GM12874 (cell line): ENCODE results near the gene ATXN7.

Source experiments
- TF ChIP-seq, protein P1 (sequence below): IDR thresholded peaks from 2 replicates; pipeline ENCODE4 v1.5.1; 2011; ENCODE audit warnings: low read depth, mild to moderate bottlenecking, control low read depth, low read length, moderate library complexity; ENCODE audit not compliant: insufficient read depth

ATXN7 gene

DNA sequence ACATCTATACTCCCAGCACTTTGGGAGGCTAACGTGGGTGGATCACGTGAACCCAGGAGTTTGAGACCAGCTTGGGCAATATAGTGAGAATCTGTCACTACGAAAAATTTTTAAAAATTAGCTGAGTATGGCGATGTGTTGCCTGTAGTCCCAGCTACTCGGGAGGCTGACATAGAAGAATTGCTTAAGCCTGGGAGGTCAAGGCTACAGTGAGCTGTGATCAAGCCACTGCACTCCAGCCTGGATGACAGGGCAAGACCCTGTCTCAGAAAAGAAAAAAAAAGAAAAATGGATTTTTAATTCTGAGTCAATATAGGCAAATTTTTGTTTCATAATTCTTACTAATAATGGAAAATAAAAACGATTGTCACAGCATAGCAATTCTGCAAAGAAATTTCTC lies 31.3 kb upstream of the ATXN7 start:
- TF ChIP-seq, protein P1, sequence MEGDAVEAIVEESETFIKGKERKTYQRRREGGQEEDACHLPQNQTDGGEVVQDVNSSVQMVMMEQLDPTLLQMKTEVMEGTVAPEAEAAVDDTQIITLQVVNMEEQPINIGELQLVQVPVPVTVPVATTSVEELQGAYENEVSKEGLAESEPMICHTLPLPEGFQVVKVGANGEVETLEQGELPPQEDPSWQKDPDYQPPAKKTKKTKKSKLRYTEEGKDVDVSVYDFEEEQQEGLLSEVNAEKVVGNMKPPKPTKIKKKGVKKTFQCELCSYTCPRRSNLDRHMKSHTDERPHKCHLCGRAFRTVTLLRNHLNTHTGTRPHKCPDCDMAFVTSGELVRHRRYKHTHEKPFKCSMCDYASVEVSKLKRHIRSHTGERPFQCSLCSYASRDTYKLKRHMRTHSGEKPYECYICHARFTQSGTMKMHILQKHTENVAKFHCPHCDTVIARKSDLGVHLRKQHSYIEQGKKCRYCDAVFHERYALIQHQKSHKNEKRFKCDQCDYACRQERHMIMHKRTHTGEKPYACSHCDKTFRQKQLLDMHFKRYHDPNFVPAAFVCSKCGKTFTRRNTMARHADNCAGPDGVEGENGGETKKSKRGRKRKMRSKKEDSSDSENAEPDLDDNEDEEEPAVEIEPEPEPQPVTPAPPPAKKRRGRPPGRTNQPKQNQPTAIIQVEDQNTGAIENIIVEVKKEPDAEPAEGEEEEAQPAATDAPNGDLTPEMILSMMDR, result no peak

DNA sequence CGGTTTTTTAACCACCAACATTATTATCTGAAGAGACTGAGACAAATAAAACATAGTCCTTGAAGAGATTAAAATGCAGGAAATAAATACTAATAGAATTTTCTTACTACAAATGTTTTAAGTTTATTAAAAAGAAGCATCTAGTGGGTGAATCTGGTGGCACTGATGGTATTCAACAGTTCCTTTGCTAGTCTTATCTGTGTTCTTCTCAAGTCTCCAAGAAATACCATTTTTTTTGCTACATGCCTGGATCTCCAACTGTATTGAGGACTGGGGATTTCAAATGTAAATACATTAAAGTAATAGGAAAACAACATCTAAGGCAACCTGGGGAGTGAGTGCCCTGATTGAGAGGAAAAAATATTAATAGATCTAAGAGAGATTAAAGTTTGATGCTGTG lies 22.0 kb upstream of the ATXN7 start:
- TF ChIP-seq, protein P1, result no peak

DNA sequence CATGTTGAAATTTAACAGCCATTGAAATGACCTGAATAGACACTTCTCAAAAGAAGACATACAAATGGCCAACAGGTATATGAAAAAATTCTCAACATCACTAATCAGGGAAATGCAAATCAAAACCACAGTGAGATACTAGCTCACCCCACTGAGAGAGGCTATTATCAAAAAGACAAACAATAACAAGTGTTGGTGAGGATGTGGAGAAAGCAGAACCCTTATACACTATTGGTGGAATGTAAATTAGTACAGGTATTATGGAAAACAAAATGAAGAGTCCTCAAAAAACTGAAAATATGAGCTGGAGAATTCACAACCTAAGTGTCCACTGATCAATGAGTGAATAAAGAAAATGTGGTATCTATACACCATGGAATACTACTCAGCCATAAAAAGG lies 21.5 kb upstream of the ATXN7 start:
- TF ChIP-seq, protein P1, result no peak

GRCh38 chr3:63845215-63845614 lies 18.5 kb upstream of the ATXN7 start:
- TF ChIP-seq, protein P1, result no peak

- TF ChIP-seq, protein P1, result no peak
Measured at GRCh38 chr3:63847718-63848450, 15.8 kb upstream of the ATXN7 start.

DNA sequence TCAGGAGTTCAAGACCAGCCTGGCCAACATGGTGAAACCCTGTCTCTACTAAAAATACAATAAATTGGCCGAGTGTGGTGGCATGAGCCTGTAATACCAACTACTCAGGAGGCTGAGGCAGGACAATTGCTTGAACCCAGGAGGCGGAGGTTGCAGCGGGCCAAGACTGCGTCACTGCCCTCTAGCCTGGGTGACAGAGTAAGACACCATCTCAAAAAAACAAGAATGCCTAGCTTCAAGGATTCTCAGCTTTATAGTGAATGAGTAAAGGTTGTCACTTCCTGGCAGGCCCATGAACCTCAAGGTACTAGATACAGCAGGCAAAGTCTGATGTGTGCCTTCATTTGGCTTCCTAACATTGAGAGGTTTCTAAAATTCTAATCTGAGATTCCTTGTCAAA lies 14.5 kb upstream of the ATXN7 start:
- TF ChIP-seq, protein P1, result no peak

DNA sequence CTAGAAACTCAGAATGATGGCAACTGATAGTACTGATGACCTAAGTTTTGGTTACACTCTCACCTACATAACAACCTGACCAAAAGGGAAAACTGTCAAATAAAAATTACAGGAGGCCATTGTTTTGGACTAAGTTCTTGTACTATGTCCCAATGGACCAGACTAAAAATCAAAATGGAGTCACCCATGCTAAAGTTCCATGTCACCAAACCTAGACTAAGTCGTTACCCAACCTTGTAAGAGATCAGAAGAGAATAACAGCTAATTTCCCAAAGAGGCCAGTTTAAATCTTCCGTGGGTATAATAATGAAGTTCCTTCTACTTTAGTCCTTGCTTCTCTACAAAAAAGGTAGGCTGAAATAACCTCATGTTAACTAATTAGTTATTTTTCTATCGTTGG lies 12.4 kb upstream of the ATXN7 start:
- TF ChIP-seq, protein P1, result no peak
